Activated naive CD4-positive, alpha-beta T cell treated with Interleukin-2 at 50 U/mL for 16 hours (primary cell): Measurements from ENCODE around the gene ULK2.
"Not testable (repeated sequence)": the region's sequence is repeated elsewhere in the genome, so short reads cannot be mapped to it uniquely, and the experiment has no call there.

Experiments
- DNase-seq: peaks from one replicate; pipeline ENCODE4 v3.0.0-alpha.2; 2020

ULK2 gene

DNA sequence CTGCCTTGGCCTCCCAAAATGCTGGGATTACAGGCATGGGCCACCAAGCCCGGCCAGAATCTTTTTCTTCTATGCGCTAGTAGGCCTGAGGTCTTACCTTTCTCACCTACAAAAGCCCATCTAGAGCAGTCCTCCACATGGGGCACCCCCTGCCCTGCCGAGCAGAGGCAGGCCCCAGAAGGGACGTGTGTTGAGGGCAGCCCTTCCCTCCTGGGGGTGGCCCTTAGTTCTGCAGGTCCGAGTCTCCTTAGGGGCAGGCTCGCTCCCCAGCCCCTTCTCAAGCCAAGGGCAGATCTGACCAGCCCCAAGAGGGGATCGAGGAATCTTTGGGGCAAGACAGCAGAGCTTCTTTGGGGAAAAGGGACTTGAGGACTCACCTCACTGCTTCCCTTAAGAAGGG, 101.7 kb downstream of the ULK2 start:
- no peak for DNase-seq

DNA sequence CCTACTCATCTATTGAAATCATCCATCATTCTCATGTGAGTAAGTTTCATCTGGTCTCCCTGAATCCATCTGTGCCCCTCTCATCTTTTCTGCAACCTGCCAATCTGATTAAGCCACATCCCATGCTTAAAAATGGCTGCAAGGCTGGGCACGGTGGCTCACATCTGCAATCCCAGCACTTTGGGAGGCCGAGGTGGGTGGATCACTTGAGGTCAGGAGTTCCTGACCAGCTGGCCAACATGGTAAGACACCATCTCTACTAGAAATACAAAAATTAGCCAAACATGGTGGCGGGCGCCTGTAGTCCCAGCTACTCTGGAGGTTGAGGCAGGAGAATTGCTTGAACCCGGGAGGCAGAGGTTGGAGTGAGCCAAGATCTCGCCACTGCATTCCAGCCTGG, 103.7 kb downstream of the ULK2 start:
- DNase-seq: not testable (repeated sequence)

DNA sequence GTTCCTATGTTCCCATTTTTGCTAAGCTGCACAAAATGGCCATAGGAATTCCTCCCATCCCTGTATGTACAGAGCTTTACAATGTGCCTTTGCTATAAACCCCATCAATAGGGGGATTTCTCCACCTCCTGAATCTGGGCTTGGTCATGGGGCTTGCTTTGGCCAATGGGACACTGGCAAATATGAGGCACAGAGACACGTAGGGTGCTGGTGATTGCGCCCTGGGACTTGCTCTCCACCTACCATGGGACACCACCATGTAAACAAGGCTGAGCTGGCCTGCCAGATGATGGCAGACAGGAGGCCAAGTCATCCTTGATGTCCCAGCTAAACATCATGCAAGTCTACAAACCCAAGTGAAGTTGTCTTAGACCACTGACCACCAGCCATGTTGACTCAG, 104.3 kb downstream of the ULK2 start:
- no peak for DNase-seq

GRCh38 chr17:19762515-19762961, 105.2 kb downstream of the ULK2 start:
- DNase-seq: peak; percentile 59

DNA sequence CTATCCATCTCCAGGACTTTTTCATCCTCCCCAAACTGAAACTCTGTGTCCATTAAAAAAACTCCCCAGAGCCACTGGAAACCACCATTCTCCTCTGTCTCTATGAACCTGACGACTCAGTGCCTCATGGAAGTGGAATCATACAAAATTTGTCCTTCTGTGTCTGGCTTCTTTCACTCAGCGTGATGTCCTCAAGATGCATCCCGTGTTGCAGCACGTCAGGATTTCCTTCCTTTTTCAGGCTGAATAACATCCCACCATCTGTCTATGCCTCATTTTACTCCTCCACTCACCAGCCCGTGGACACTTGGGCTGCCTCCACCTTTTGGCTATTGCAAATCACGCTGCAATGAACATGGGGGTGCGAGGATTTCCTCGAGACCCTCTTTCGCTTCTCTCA, 107.0 kb downstream of the ULK2 start:
- DNase-seq: no peak

DNA sequence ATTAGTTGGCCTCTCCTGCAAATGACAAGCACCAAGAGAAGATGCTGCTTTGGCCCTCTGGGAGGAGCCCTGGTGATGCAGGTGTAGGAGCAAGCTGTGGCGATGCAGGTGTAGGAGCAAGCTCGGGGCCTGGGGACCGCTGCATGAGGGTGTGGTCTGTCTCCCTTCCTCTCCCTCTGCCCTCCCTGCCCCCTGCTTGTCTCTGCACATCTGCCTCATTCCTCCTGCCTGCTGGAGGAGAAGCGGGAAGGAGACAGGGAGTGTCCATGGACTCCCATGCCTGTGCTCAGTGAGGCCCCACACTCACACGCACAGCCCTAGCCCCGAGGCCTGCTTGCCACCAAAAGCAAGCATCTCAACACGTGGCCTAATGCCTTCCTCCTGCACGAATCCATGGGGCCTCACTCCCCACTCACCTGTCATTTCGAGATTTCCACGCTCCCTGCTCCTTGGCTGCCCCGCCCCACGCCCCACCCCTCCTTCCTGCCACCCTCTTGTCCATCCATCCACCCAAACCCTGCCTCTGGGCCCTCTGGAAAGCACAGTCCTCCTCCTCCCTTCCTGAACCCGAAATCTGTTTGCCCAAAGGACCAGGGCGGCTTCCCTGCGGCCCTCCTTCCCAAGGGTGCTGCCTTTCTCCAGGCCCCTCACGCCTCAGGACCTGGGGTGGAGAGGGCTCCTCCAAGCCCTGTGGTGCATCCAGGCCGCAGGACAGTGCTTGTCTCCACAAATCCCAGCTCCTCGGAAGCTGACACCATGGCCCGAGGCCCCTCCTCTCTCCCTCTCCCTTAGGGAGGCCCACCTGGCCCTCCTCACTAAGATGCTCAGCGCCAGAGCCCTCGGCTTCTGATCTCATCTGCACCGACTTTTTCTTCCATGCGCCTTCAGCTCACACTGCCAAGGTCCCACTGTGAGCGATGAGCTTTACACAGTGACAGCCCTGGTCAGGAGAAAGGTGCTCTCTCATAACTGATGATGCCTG, 107.9 kb downstream of the ULK2 start:
- DNase-seq: no peak

DNA sequence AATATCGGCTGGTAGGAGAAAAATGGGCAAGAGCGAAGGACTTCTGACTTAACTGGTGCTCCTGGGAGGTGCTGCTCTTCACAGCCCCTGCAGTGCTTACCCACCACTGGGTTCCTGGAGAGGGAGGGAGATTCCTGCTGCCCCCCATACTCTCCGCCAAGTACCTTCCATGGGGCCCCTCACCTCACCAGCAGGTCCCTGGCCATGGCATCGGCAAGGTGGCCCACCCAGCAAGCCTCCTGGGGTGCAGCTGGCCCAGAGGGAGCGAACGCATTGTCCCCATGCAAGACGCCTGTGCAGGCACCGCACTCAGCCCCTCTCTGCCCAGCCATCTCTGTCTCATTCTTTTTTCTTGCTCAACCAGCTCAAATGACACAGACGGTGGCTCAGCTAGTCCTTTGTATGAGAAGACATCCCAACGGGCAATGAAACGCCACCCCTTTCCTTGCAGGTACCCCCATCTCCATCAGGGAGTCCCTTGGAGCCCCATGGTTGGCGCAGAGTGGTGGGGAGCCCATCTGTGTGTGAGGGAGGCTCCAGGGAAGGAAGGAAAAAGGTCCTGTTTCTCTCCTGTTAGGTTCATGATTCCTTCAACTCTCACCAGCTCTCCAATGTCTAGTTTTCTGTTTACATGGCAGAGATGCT, 110.1 kb downstream of the ULK2 start:
- no peak for DNase-seq

- no peak for DNase-seq
These were observed 111.2 kb downstream of the ULK2 start for GRCh38 chr17:19756546-19756945.

- DNase-seq: no peak
These were observed 111.8 kb downstream of the ULK2 start for GRCh38 chr17:19755821-19756510.

GRCh38 chr17:19755392-19755791, 112.3 kb downstream of the ULK2 start:
- no peak for DNase-seq

DNA sequence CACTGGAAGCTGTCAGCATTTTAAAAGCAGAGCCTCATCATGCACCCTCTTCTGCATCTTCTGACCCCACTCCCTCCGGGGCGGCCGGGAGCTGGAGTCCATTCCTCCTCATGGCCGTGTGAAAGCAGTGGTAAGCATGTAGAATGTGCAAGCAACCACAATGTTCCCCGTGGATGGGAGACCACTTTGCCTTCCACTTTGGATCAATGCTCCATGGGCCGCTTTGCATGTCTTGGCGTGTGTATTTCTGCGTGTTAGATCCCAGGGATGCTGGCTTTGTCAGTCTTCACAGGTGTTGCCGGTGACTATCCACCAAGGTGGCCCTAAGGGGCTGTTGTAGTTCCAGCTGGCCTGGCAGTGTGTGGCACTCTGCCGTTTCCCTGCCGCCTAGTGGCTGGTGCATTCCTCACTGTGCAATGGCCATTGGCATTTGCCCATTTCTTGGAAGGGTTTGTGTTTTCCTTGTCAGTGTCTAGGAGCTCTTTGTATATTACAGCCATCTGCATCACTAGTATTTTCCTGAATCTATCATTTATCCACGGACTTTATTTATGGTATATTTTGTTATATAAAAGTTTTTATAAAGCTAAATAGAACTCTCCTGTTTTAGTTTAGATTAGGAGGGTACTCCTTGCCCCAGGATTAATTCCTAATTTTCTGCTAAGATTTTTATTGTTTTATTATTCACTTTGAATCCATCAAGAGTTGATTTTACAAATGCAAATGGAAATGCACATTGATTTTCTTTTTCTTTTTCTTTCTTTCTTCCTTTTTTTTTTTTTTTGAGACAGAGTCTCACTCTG, 113.9 kb downstream of the ULK2 start:
- no peak for DNase-seq

- no peak for DNase-seq
These were observed 114.7 kb downstream of the ULK2 start for GRCh38 chr17:19753051-19753509.

GRCh38 chr17:19752216-19753050, 115.3 kb downstream of the ULK2 start:
- DNase-seq: no peak

- DNase-seq: no peak
These were observed 116.9 kb downstream of the ULK2 start for GRCh38 chr17:19750835-19751234.

GRCh38 chr17:19750020-19750572, 117.6 kb downstream of the ULK2 start:
- no peak for DNase-seq

GRCh38 chr17:19748807-19749193, 118.9 kb downstream of the ULK2 start:
- no peak for DNase-seq

GRCh38 chr17:19747829-19748806, 119.6 kb downstream of the ULK2 start, which contains the start of gene ALDH3A1:
ALDH3A1 (minus strand) TSS chr17:19748298; CDS start chr17:19745129, 3,169 bp downstream.
- no peak for DNase-seq

DNA sequence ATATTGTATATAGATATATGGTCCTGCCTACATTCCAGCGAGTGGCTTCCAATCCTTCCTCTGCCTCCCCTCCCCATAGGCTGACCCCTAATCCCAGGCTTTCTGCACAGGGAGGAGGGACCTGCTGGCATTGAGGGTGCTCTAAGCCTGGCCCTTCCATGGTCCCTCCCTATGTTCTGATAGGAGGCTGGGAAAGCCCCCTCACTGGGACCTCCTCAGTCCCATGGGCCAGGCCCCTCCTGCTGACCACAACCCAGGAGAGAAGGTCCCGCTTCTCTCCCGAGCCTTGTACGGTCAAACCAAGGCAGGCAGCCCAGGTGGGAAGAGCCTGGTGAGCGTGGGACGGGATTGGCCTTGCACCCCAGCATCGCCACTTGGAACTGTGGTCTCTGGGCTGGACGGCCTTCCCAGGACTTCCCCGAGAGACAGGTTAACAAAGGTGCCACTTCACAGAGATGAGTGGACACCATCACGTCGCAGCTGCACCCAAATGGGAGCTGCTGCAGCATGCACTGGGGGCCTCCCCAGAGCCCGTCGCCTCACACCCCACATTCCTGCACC, 120.5 kb downstream of the ULK2 start:
- DNase-seq: no peak

GRCh38 chr17:19746517-19746916, 121.2 kb downstream of the ULK2 start:
- DNase-seq: no peak
